RWPE2 (cell line): Measurements from ENCODE around the gene SERPINA6.

Source experiments
- ATAC-seq: fragments of 200-7000 bp; cut with Tn5 transposase; 3 replicates; pipeline ENCODE4 v1.9.1; 2021; ENCODE audit warnings: low read depth
- DNase-seq: peaks from one replicate; pipeline ENCODE4 v3.0.0-alpha.2; 2020; ENCODE audit warnings: low spot score
- H3K27ac ChIP-seq: fragments of 450-650 bp; 2 replicates; pipeline ENCODE4 v1.5.1; 2017; ENCODE audit warnings: mild to moderate bottlenecking; ENCODE audit not compliant: poor library complexity, severe bottlenecking
- H3K27me3 ChIP-seq: fragments of 250-450 bp; sonication (Bioruptor Pico); 2 replicates; pipeline ENCODE4 v1.5.1; 2021; ENCODE audit warnings: mild to moderate bottlenecking, moderate library complexity; ENCODE audit not compliant: insufficient read depth, poor library complexity, severe bottlenecking
- H3K36me3 ChIP-seq: fragments of 250-450 bp; sonication (Bioruptor Pico); 2 replicates; pipeline ENCODE4 v1.5.1; 2020; ENCODE audit warnings: low read depth, mild to moderate bottlenecking, moderate library complexity
- H3K4me1 ChIP-seq: fragments of 250-450 bp; sonication (Bioruptor Pico); 2 replicates; pipeline ENCODE4 v1.5.1; 2021; ENCODE audit warnings: mild to moderate bottlenecking, moderate library complexity; ENCODE audit not compliant: insufficient read depth, poor library complexity, severe bottlenecking
- H3K4me3 ChIP-seq: fragments of 250-450 bp; sonication (Bioruptor Pico); 2 replicates; pipeline ENCODE4 v1.5.1; 2021; ENCODE audit warnings: mild to moderate bottlenecking, moderate library complexity; ENCODE audit not compliant: severe bottlenecking
- H3K9me3 ChIP-seq: fragments of 250-450 bp; sonication (Bioruptor Pico); 2 replicates; pipeline ENCODE4 v1.5.1; 2021; ENCODE audit warnings: mild to moderate bottlenecking, moderate library complexity; ENCODE audit not compliant: severe bottlenecking
- CTCF ChIP-seq: fragments of 450-650 bp; IDR thresholded peaks from one replicate; pipeline ENCODE4 v1.5.1; 2017; ENCODE audit warnings: mild to moderate bottlenecking, moderate library complexity; ENCODE audit not compliant: poor library complexity, severe bottlenecking

Gene SERPINA6

GRCh38 chr14:94361682-94362081 lies 38.5 kb upstream of the SERPINA6 start:
- Histone ChIP-seq H3K4me1 (peaks cover 6% of the 10 kb centered on the region), H3K36me3 (no peaks in the 10 kb centered on the region), H3K9me3 (no peaks in the 10 kb centered on the region), H3K27me3 (no peaks in the 10 kb centered on the region), H3K27ac (no peak overlapping the region), H3K4me3 (no peak overlapping the region)
- no peak for DNase-seq
- ATAC-seq = no peak
- TF ChIP-seq CTCF = no peak

- no peaks in the 10 kb centered on the region for H3K9me3 ChIP-seq
- no peak overlapping the region for H3K27ac ChIP-seq
- TF ChIP-seq CTCF = no peak
- H3K4me1 ChIP-seq = peaks cover 6% of the 10 kb centered on the region
- ATAC-seq (no peak), DNase-seq (no peak)
- H3K27me3 ChIP-seq = no peaks in the 10 kb centered on the region
- no peak overlapping the region for H3K4me3 ChIP-seq
- H3K36me3 ChIP-seq = no peaks in the 10 kb centered on the region
Measured at GRCh38 chr14:94360945-94361565, 37.9 kb upstream of the SERPINA6 start.

- no peak for TF ChIP-seq CTCF
- Histone ChIP-seq H3K9me3 (no peaks in the 10 kb centered on the region), H3K27me3 (no peaks in the 10 kb centered on the region), H3K27ac (no peak overlapping the region), H3K36me3 (no peaks in the 10 kb centered on the region), H3K4me1 (peaks cover 6% of the 10 kb centered on the region), H3K4me3 (no peak overlapping the region)
- DNase-seq (no peak), ATAC-seq (no peak)
Measured at GRCh38 chr14:94357166-94357565, 34.0 kb upstream of the SERPINA6 start.

- no peaks in the 10 kb centered on the region for H3K36me3 ChIP-seq
- peaks cover 6% of the 10 kb centered on the region for H3K4me1 ChIP-seq
- no peak overlapping the region for H3K27ac ChIP-seq
- H3K9me3 ChIP-seq = no peaks in the 10 kb centered on the region
- ATAC-seq = no peak
- H3K4me3 ChIP-seq = no peak overlapping the region
- H3K27me3 ChIP-seq = no peaks in the 10 kb centered on the region
- no peak for TF ChIP-seq CTCF
- no peak for DNase-seq
Measured at GRCh38 chr14:94356379-94357056, 33.4 kb upstream of the SERPINA6 start.

GRCh38 chr14:94355191-94355794 lies 32.2 kb upstream of the SERPINA6 start:
- Histone ChIP-seq H3K4me3 (no peak overlapping the region), H3K27me3 (no peaks in the 10 kb centered on the region), H3K36me3 (no peaks in the 10 kb centered on the region), H3K27ac (no peak overlapping the region), H3K9me3 (no peaks in the 10 kb centered on the region), H3K4me1 (peaks cover 6% of the 10 kb centered on the region)
- DNase-seq (no peak), ATAC-seq (peak; percentile 89)
- peak; percentile 77 for TF ChIP-seq CTCF
